GM19099 (cell line): Measurements from ENCODE around the gene ALDH4A1.

Source experiments
- POLR2A ChIP-seq: IDR thresholded peaks from 3 replicates; pipeline ENCODE4 v1.6.1; 2011; ENCODE audit warnings: low read depth; ENCODE audit not compliant: insufficient read length; ENCODE audit errors: extremely low read depth

The ALDH4A1 gene

GRCh38 chr1:18928985-18929384 is 26.6 kb upstream of the ALDH4A1 start:
- TF ChIP-seq POLR2A = no peak

GRCh38 chr1:18928406-18928805 is 26.1 kb upstream of the ALDH4A1 start:
- no peak for TF ChIP-seq POLR2A

- TF ChIP-seq POLR2A = peak; percentile 25
Measured at GRCh38 chr1:18927654-18928272, 25.4 kb upstream of the ALDH4A1 start.

GRCh38 chr1:18927082-18927653 is 24.8 kb upstream of the ALDH4A1 start:
- TF ChIP-seq POLR2A = no peak

GRCh38 chr1:18926315-18927081 is 24.1 kb upstream of the ALDH4A1 start:
- peak; percentile 57 for TF ChIP-seq POLR2A

- no peak for TF ChIP-seq POLR2A
Measured at GRCh38 chr1:18925279-18925678, 22.9 kb upstream of the ALDH4A1 start.

GRCh38 chr1:18924221-18924691 is 21.9 kb upstream of the ALDH4A1 start:
- TF ChIP-seq POLR2A = no peak

GRCh38 chr1:18923756-18924211 is 21.4 kb upstream of the ALDH4A1 start:
- no peak for TF ChIP-seq POLR2A

- no peak for TF ChIP-seq POLR2A
Measured at GRCh38 chr1:18922848-18923755, 20.7 kb upstream of the ALDH4A1 start.

GRCh38 chr1:18922319-18922726 is 20.0 kb upstream of the ALDH4A1 start:
- no peak for TF ChIP-seq POLR2A

GRCh38 chr1:18921516-18922251 is 19.3 kb upstream of the ALDH4A1 start:
- no peak for TF ChIP-seq POLR2A

GRCh38 chr1:18920931-18921330 is 18.6 kb upstream of the ALDH4A1 start:
- TF ChIP-seq POLR2A = no peak

GRCh38 chr1:18919956-18920355 is 17.6 kb upstream of the ALDH4A1 start:
- no peak for TF ChIP-seq POLR2A
